Adrenal gland (tissue), 12 donors: Measurements from ENCODE around the gene PTPN21. TPM values are rescaled to one million over a fixed set of nuclear protein-coding genes. Genes with fewer than 3 reads are reported as not detected.

Experiments
- DNase-seq, 7 donors: peaks; one replicate each; pipeline ENCODE4 v3.0.0-alpha.2; 2019 to 2020
- H3K27ac ChIP-seq, 5 donors: fragments of 200-600 bp; sonication (generic) in 4 of 5; 1 replicate in 3 of 5; 2 replicates in 2 of 5; pipeline versions ENCODE4 v1.5.1 to v1.8.0; 2016 to 2020; ENCODE audit warnings: mild to moderate bottlenecking in 1 of 5
- H3K27me3 ChIP-seq: fragments of 200-600 bp; 2 replicates; pipeline ENCODE4 v1.8.0; 2021
- H3K36me3 ChIP-seq, 2 donors: fragments of 200-600 bp; replicated peaks in 1 of 2; 1 replicate in 1 of 2; 2 replicates in 1 of 2; pipeline versions ENCODE4 v1.5.1 to v1.8.0; 2018 to 2022
- H3K4me1 ChIP-seq, 2 donors: fragments of 200-600 bp; replicated peaks in 1 of 2; 1 replicate in 1 of 2; 2 replicates in 1 of 2; pipeline versions ENCODE4 v1.5.1 to v1.8.0; 2018 to 2021
- H3K4me3 ChIP-seq, 4 donors: fragments of 200-600 bp; sonication (generic) in 3 of 4; one replicate each; pipeline ENCODE4 v1.5.1; 2016 to 2018
- H3K9me3 ChIP-seq, 3 donors: fragments of 200-600 bp; sonication (generic) in 1 of 3; replicated peaks in 1 of 3; 1 replicate in 2 of 3; 2 replicates in 1 of 3; pipeline versions ENCODE4 v1.5.1 to v1.8.0; 2016 to 2021
- POLR2A ChIP-seq, 2 donors: fragments of 450-650 bp; IDR thresholded peaks; one replicate each; pipeline ENCODE4 v1.6.1; 2017; ENCODE audit warnings: antibody characterized with exemption in 2 of 2, mild to moderate bottlenecking in 2 of 2, moderate library complexity in 1 of 2
- WGBS, 4 donors: extraction: QIAGEN DNeasy Blood & Tissue Kit in 2 of 4; methylation state at CpG; one replicate each; pipeline versions ENCODE4 v1.1.5 to v1.1.7; 2013 to 2017; 5-methylcytosine and 5-hydroxymethylcytosine counted together
- intact Hi-C, 2 donors: fragments of 100-400 bp; cut with DNase I; formaldehyde crosslinking; loops; one replicate each; pipeline versions ENCODE4 v1.14.1 to v1.15.0; 2022 to 2023
- polyA plus RNA-seq, 3 donors: library from polyadenylated mRNA; stranded (reverse); fragments of 200-250 nt in 2 of 3; fragments of 350-450 nt in 1 of 3; fragmentation: Illumina TruSeq in 1 of 3; extraction: RNeasy Lipid Tissue Mini Kit (QIAGEN cat#74804) in 1 of 3; gene quantifications; one replicate each; pipeline ENCODE4 v1.2.3, GENCODE V29; 2013 to 2014
- total RNA-seq, 9 donors: library from RNA; depleted of rRNA in 4 of 9; stranded (reverse); fragments of >200 nt in 4 of 9; fragments of 120-200 nt in 1 of 9; fragmentation: NEBNext Ultra II Directional in 1 of 9; extraction: Animal tissue kit (Norgen Biotek cat#: 25700) in 1 of 9; gene quantifications; one replicate each; pipeline versions ENCODE4 v1.1.0 to v1.2.4, GENCODE V29; 2013 to 2023
- TF ChIP-seq, protein P1 (sequence below), 6 experiments: fragments of 450-650 bp in 4 of 6; fragments of 200-600 bp in 2 of 6; sonication (generic) in 1 of 6; IDR thresholded peaks; 1 replicate in 5 of 6; 2 replicates in 1 of 6; pipeline versions ENCODE4 v1.5.1 to v1.8.0; 2016 to 2021; ENCODE audit warnings: antibody characterized with exemption in 6 of 6, mild to moderate bottlenecking in 2 of 6, moderate library complexity in 1 of 6
- donor health status: healthy with polysubstance abuse.
- donor health status: Bipolar disorder and iron deficiency.
- donor health status: DM: yes; HTN: yes; CAD: no.
- donor health status: DM: no; HTN: no; CAD: no.
- donor health status: DM: no; HTN: no; CAD: no.
- donor health status: DM: yes; HTN: yes; CAD: no.

PTPN21 gene
- total and polyA plus RNA-seq, 12 donors, result 3.7 to 21.3 (median 12.1) TPM

DNA sequence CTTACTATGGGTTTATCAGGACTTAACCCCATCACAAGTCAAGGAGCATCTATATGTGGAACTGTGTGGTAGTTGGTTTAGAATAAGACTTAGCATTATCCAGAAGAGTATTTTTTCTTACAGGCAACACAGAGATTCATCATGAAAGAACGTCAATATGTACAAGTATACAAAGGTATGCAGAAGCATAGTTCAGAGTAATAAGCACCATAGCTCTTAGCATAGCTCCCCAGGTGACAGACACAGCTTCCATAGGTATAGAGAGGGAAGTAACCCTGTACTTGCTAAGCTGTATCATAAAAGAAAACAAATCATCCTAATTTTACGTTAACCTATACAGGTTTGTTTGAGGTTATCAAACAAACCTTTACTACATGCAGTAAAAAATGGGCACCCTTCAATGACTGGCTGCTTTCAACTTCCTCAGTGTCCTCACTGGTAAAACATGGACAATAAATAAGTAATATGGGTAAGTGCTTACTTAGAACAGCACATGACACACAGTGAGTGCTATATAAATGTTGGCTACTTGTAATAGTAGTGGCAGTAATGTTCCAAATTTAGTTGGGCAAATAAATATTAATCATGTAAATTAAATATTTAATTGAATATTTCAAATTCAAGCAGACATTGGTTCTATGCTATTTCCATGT, 50.9 kb downstream of the PTPN21 start:
- Histone ChIP-seq H3K27me3 (no peaks in the 10 kb centered on the region), H3K4me3 (no peak overlapping the region), H3K9me3 (no peaks in the 10 kb centered on the region), H3K4me1 (no peaks in the 10 kb centered on the region), H3K36me3 (peaks cover 0 to 8% of the 10 kb centered on the region in 2 donors), H3K27ac (no peak overlapping the region)
- no peak for DNase-seq
- TF ChIP-seq POLR2A (IDR thresholded peaks at IDR 0.05), result no peak
- WGBS, 4 donors, result 90 to 93% (median 91%) methylated on average over 2 of the region's 2 CpGs
- intact Hi-C loops, result no loop called here

DNA sequence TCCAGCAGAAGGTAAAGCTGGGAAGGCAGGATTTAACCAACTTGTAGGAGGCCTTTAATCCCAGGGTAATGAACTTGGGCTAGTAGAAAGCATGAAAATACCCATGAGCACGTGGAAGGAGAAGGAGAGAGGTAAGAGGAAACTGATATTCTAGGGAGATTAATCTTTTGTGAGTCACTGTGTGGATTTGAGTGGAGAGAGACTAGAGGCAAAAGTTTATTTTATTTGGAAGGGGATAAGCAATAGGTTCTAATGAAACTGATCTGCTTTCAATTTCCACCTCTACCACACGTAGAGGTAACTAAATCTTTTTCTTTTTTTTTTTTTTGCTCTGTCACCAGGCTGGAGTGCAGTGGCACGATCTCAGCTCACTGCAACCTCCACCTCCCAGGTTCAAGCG, 52.1 kb downstream of the PTPN21 start:
- intact Hi-C loops, result no loop called here
- no peaks in the 10 kb centered on the region for H3K9me3 ChIP-seq
- H3K27ac ChIP-seq, result no peak overlapping the region
- H3K4me1 ChIP-seq, result no peaks in the 10 kb centered on the region
- no peak overlapping the region for H3K4me3 ChIP-seq
- peaks cover 0 to 8% of the 10 kb centered on the region in 2 donors for H3K36me3 ChIP-seq
- no peaks in the 10 kb centered on the region for H3K27me3 ChIP-seq
- DNase-seq, result no peak
- TF ChIP-seq, protein P1, sequence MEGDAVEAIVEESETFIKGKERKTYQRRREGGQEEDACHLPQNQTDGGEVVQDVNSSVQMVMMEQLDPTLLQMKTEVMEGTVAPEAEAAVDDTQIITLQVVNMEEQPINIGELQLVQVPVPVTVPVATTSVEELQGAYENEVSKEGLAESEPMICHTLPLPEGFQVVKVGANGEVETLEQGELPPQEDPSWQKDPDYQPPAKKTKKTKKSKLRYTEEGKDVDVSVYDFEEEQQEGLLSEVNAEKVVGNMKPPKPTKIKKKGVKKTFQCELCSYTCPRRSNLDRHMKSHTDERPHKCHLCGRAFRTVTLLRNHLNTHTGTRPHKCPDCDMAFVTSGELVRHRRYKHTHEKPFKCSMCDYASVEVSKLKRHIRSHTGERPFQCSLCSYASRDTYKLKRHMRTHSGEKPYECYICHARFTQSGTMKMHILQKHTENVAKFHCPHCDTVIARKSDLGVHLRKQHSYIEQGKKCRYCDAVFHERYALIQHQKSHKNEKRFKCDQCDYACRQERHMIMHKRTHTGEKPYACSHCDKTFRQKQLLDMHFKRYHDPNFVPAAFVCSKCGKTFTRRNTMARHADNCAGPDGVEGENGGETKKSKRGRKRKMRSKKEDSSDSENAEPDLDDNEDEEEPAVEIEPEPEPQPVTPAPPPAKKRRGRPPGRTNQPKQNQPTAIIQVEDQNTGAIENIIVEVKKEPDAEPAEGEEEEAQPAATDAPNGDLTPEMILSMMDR (IDR thresholded peaks at IDR 0.05), result no peak
- TF ChIP-seq POLR2A (IDR thresholded peaks at IDR 0.05), result no peak
- WGBS, 4 donors, result 81 to 87% (median 84%) methylated on average over 4 of the region's 4 CpGs

DNA sequence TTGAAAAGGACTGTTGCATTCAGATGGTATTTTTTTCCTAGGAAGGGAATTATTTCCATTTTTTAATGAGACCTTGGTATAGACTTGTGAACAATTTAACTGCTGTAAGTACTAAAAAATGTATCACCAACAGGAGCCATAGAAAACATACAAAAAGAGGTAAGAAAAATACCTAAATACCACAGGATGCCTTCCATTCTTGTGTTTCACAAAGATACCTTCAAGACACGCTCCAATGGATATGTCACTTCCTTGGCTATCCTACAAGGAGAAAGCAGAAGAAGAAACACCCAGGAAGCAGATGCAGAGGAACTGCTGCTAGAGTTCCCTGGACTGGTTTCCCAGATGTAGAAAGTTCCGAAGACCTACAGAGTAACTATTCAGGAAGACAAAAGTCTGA, 54.2 kb downstream of the PTPN21 start:
- H3K9me3 ChIP-seq, result no peaks in the 10 kb centered on the region
- no peak overlapping the region for H3K27ac ChIP-seq
- no peaks in the 10 kb centered on the region for H3K4me1 ChIP-seq
- H3K4me3 ChIP-seq, result no peak overlapping the region
- intact Hi-C loops, result no loop called here
- no peak for DNase-seq
- TF ChIP-seq POLR2A (IDR thresholded peaks at IDR 0.05), result no peak
- TF ChIP-seq, protein P1 (IDR thresholded peaks at IDR 0.05), result no peak
- peaks cover 0 to 15% of the 10 kb centered on the region in 2 donors for H3K36me3 ChIP-seq
- no peaks in the 10 kb centered on the region for H3K27me3 ChIP-seq
- WGBS, 4 donors, result 93 to 96% (median 95%) methylated on average over 2 of the region's 2 CpGs

DNA sequence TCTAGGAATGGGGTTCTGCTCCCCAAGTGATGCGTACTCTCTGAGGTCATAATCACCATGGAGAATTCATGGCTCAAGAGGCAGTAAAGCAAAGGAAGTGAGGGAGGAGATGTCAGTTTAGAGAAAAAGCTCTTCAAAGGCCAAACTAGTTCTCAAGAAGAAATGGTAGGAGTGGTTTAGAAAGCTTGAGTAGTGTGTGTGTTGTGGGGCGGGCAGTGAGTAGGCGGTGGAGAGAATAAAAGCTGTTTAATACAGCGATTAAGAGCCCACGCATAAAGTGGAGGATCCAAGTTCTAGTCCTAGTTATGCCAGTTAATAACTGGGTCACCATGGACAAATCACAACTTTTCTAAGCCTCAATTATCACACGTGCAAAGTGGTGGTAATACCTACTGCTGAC, 55.6 kb downstream of the PTPN21 start:
- intact Hi-C loops, result loop anchor here in 1 of 2 donors (10.0 kb wide), 1 partner anchor 46 kb away; no protein-coding TSS in a partner anchor
- no peaks in the 10 kb centered on the region for H3K9me3 ChIP-seq

More for the DNA sequence above, 55.6 kb downstream of the PTPN21 start:
- Histone ChIP-seq H3K4me1 (no peaks in the 10 kb centered on the region), H3K27me3 (no peaks in the 10 kb centered on the region), H3K36me3 (peaks cover 0 to 16% of the 10 kb centered on the region in 2 donors), H3K27ac (no peak overlapping the region), H3K4me3 (no peak overlapping the region)
- no peak for TF ChIP-seq POLR2A (IDR thresholded peaks at IDR 0.05)
- TF ChIP-seq, protein P1 (IDR thresholded peaks at IDR 0.05), result no peak
- 91 to 99% (median 95%) methylated on average over 6 of the region's 6 CpGs for WGBS, 4 donors
- no peak for DNase-seq
